Cardiac fibroblast (primary cell): ENCODE measurements around the gene ZNF581.

Experiments used
- DNase-seq, 2 donors: peaks; one replicate each; pipeline versions ENCODE4 v3.0.0 to v3.0.0-alpha.2; 2010; ENCODE audit warnings: low read depth in 2 of 2
- H3K4me3 ChIP-seq, 2 donors: replicated peaks in 1 of 2; 1 replicate in 1 of 2; 2 replicates in 1 of 2; pipeline ENCODE4 v1.5.1; 2011; ENCODE audit warnings: low read depth in 2 of 2, low read length in 2 of 2, mild to moderate bottlenecking in 2 of 2, moderate library complexity in 1 of 2
- TF ChIP-seq, protein P1 (sequence below): IDR thresholded peaks from one replicate; pipeline ENCODE4 v1.5.1; 2011; ENCODE audit warnings: low read depth, mild to moderate bottlenecking, low read length, inconsistent platforms

ZNF581 gene

DNA sequence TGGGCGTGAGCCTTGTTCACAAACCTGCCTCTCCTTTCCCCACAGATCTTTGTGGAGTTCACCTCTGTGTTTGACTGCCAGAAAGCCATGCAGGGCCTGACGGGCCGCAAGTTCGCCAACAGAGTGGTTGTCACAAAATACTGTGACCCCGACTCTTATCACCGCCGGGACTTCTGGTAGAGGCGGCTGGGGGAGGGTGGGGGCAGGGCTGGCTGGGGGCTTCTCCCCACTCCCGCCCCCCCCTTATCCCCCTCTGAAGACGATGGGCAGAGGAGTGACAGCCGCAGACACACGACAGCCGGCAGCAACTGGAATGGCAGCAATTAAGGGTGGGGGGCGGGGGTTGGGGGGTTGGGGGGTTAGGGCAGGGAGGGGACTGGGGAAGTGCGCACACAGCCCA is 30.4 kb downstream of the ZNF581 start:
- H3K4me3 ChIP-seq: no peak overlapping the region
- no peak for DNase-seq
- TF ChIP-seq, protein P1, sequence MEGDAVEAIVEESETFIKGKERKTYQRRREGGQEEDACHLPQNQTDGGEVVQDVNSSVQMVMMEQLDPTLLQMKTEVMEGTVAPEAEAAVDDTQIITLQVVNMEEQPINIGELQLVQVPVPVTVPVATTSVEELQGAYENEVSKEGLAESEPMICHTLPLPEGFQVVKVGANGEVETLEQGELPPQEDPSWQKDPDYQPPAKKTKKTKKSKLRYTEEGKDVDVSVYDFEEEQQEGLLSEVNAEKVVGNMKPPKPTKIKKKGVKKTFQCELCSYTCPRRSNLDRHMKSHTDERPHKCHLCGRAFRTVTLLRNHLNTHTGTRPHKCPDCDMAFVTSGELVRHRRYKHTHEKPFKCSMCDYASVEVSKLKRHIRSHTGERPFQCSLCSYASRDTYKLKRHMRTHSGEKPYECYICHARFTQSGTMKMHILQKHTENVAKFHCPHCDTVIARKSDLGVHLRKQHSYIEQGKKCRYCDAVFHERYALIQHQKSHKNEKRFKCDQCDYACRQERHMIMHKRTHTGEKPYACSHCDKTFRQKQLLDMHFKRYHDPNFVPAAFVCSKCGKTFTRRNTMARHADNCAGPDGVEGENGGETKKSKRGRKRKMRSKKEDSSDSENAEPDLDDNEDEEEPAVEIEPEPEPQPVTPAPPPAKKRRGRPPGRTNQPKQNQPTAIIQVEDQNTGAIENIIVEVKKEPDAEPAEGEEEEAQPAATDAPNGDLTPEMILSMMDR: no peak

GRCh38 chr19:55674459-55674840 is 31.0 kb downstream of the ZNF581 start:
- no peak for DNase-seq
- peak overlapping the region; percentile 81 to 83 for H3K4me3 ChIP-seq
- TF ChIP-seq, protein P1: no peak

- TF ChIP-seq, protein P1: no peak
These were observed 31.6 kb downstream of the ZNF581 start, which contains the start of gene EPN1 for GRCh38 chr19:55674841-55675660. TSS of gene EPN1 (plus strand) at chr19:55675226. CDS start at chr19:55678628, 3,402 bp downstream.

DNA sequence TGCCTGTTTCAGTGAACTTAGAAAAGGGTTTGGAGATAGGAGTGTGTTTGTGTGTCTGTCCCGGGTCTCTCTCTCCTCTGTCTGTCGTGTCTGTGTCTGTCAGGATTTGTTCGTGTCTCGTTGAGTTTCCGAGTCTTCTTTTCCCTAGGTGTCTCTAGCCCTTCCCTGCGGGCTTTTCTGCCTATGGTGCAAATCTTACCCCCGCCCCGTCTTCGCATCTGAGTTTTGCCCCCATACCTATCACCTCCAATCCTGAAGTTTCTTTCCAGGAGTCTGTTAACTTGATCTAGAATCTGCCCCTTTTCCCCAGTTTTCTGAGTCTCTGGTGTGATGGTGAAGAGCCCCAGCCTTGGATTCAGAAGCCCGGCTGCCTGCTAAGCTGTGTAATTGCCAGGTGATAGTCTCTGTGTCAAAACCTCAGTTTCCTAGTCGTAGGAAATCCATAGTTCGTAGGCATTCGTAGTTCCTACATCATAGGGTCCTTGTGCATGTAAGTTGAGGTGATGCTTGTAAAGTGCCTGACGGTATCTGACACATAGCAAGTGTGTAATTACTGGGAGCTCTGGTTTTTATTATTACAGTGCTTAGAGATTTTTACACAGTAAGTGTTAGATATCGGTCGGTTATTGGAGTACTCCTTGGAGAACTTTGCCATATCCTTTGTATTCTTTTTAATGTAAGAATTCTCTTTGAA is 32.4 kb downstream of the ZNF581 start:
- TF ChIP-seq, protein P1: no peak
- no peak for DNase-seq
- peak overlapping the region; percentile 81 to 83 for H3K4me3 ChIP-seq

More at GRCh38 chr19:55674841-55675660, 31.6 kb downstream of the ZNF581 start, which contains the start of gene EPN1:
- DNase-seq: peak; percentile 96 to 97
- H3K4me3 ChIP-seq: peak within 1 kb of the TSS; percentile 81 to 83

DNA sequence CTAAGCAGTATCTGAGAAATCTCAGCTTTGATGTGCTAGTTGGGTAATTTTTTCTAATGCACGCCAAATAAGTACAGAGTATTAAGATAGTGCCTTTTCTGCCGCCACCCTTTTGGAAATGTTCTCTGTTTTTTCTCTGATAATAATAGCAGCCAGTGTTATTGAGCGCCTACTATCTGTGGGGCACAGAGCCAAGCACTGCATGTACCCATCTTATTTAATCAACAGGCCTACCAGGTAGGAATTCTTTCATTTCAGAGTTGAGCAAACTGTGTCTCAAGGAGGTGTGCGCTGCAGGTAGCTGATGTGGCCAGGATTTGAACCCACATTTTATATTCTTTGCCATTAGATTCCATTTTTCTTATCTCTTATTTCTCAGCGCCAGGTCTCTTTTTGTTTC is 32.9 kb downstream of the ZNF581 start:
- H3K4me3 ChIP-seq: peak overlapping the region in 1 of 2 donors; percentile 83
- TF ChIP-seq, protein P1: peak; percentile 23
- peak; percentile 32 to 39 for DNase-seq

DNA sequence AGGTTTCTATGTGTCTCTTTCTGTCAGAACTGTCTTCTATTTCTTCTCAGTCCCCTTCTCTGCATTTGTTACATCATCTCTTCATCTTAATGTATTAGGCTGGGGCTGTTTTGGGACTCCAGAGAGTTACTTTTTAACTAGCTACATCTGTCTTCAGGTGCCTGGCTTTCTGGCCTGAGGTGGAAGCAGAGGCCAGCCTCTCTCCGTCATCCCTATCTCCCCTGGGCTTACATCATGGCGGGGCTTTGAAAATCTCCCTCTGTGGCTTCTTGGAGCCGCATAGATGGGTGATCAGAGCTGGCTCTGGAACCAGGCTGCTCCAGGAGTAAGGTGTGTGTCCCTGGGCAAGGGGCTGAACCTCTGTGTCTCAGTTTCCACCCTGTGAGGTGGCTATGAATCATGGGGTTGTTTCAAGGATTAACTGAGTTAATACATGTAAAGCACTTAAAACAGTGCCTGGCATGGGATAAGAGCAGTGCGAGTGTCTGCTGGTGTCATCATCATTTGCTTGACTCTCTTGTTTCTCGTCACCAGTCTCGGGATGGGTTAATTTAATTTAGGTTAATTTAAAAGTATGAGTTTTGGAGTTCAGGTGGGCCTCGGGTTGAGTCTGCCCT is 33.5 kb downstream of the ZNF581 start:
- TF ChIP-seq, protein P1: no peak

More for the DNA sequence above, 33.5 kb downstream of the ZNF581 start:
- DNase-seq: no peak
- H3K4me3 ChIP-seq: no peak overlapping the region
